ENCODE results near the gene KRTAP2-4.
"Not testable (repeated sequence)": the region's sequence is repeated elsewhere in the genome, so short reads cannot be mapped to it uniquely, and the experiment has no call there.

Gene KRTAP2-4

GRCh38 chr17:41065016-41065689 lies 526 bp downstream of the KRTAP2-4 start:
- H3K4me3 ChIP-seq (ENCODE audit: low read length); H3K27me3 ChIP-seq (ENCODE audit: control insufficient read depth, insufficient read depth, low read length); H3K9me3 ChIP-seq (replicated peaks; ENCODE audit: low read length); H3K4me2 ChIP-seq (ENCODE audit: low read length); H3K36me3 ChIP-seq (ENCODE audit: insufficient read depth, low read length); H3K9ac ChIP-seq (ENCODE audit: low read depth, low read length): not testable (repeated sequence)
- peaks cover 43% of the 10 kb centered on the region for H3K4me1 ChIP-seq (ENCODE audit: control insufficient read depth, insufficient read depth, low read length)

GRCh38 chr17:41064301-41064700 lies 1.4 kb downstream of the KRTAP2-4 start:
- Histone ChIP-seq H3K4me1 (ENCODE audit: control insufficient read depth, insufficient read depth, low read length) (peaks cover 50% of the 10 kb centered on the region), H3K9me3 (replicated peaks; ENCODE audit: low read length) (no peaks in the 10 kb centered on the region), H3K9ac (ENCODE audit: low read depth, low read length) (no peak overlapping the region), H3K27me3 (ENCODE audit: control insufficient read depth, insufficient read depth, low read length) (no peaks in the 10 kb centered on the region), H3K36me3 (ENCODE audit: insufficient read depth, low read length) (no peaks in the 10 kb centered on the region), H3K4me2 (ENCODE audit: low read length) (no peak overlapping the region), H3K4me3 (ENCODE audit: low read length) (no peak overlapping the region)

GRCh38 chr17:41063449-41063848 lies 2.2 kb downstream of the KRTAP2-4 start:
- H3K36me3 ChIP-seq (ENCODE audit: insufficient read depth, low read length): no peaks in the 10 kb centered on the region
- peaks cover 57% of the 10 kb centered on the region for H3K4me1 ChIP-seq (ENCODE audit: control insufficient read depth, insufficient read depth, low read length)
- H3K4me3 ChIP-seq (ENCODE audit: low read length): no peak overlapping the region
- H3K4me2 ChIP-seq (ENCODE audit: low read length): no peak overlapping the region
- peak overlapping the region; percentile 80 for H3K9ac ChIP-seq (ENCODE audit: low read depth, low read length)
- H3K27me3 ChIP-seq (ENCODE audit: control insufficient read depth, insufficient read depth, low read length): no peaks in the 10 kb centered on the region
- H3K9me3 ChIP-seq (replicated peaks; ENCODE audit: low read length): no peaks in the 10 kb centered on the region

- no peak overlapping the region for H3K4me3 ChIP-seq (ENCODE audit: low read length)
- peak overlapping the region; percentile 80 for H3K9ac ChIP-seq (ENCODE audit: low read depth, low read length)
- H3K4me1 ChIP-seq (ENCODE audit: control insufficient read depth, insufficient read depth, low read length): peaks cover 60% of the 10 kb centered on the region
- no peaks in the 10 kb centered on the region for H3K36me3 ChIP-seq (ENCODE audit: insufficient read depth, low read length)
- no peak overlapping the region for H3K4me2 ChIP-seq (ENCODE audit: low read length)
- H3K9me3 ChIP-seq (replicated peaks; ENCODE audit: low read length): no peaks in the 10 kb centered on the region
- no peaks in the 10 kb centered on the region for H3K27me3 ChIP-seq (ENCODE audit: control insufficient read depth, insufficient read depth, low read length)
These were observed 3.7 kb downstream of the KRTAP2-4 start for GRCh38 chr17:41061964-41062363.

- H3K9ac ChIP-seq (ENCODE audit: low read depth, low read length): peak within 1 kb of the TSS; percentile 76
These were observed 5.6 kb downstream of the KRTAP2-4 start, which contains the start of gene KRTAP2-3 for GRCh38 chr17:41060052-41060604. KRTAP2-3 (minus strand) TSS chr17:41060114; CDS start chr17:41060050, 64 bp downstream.

GRCh38 chr17:41059276-41060051 lies 6.2 kb downstream of the KRTAP2-4 start:
- Histone ChIP-seq H3K4me1 (ENCODE audit: control insufficient read depth, insufficient read depth, low read length) (peaks cover 49% of the 10 kb centered on the region), H3K4me2 (ENCODE audit: low read length) (peak overlapping the region; percentile 67), H3K9ac (ENCODE audit: low read depth, low read length) (peak overlapping the region; percentile 76)
- not testable (repeated sequence) for H3K4me3 ChIP-seq (ENCODE audit: low read length); H3K36me3 ChIP-seq (ENCODE audit: insufficient read depth, low read length); H3K9me3 ChIP-seq (replicated peaks; ENCODE audit: low read length); H3K27me3 ChIP-seq (ENCODE audit: control insufficient read depth, insufficient read depth, low read length)

More at GRCh38 chr17:41060052-41060604, 5.6 kb downstream of the KRTAP2-4 start, which contains the start of gene KRTAP2-3:
- peaks cover 49% of the 10 kb centered on the region for H3K4me1 ChIP-seq (ENCODE audit: control insufficient read depth, insufficient read depth, low read length)
- no peaks in the 10 kb centered on the region for H3K36me3 ChIP-seq (ENCODE audit: insufficient read depth, low read length)
- H3K4me3 ChIP-seq (ENCODE audit: low read length): no peak within 1 kb of the TSS
- no peaks in the 10 kb centered on the region for H3K9me3 ChIP-seq (replicated peaks; ENCODE audit: low read length)
- H3K4me2 ChIP-seq (ENCODE audit: low read length): peak within 1 kb of the TSS; percentile 67
- no peaks in the 10 kb centered on the region for H3K27me3 ChIP-seq (ENCODE audit: control insufficient read depth, insufficient read depth, low read length)

GRCh38 chr17:41058741-41059140 lies 6.9 kb downstream of the KRTAP2-4 start:
- peak overlapping the region; percentile 22 for H3K4me2 ChIP-seq (ENCODE audit: low read length)

GRCh38 chr17:41057547-41057946 lies 8.1 kb downstream of the KRTAP2-4 start:
- no peaks in the 10 kb centered on the region for H3K27me3 ChIP-seq (ENCODE audit: control insufficient read depth, insufficient read depth, low read length)
- no peaks in the 10 kb centered on the region for H3K9me3 ChIP-seq (replicated peaks; ENCODE audit: low read length)
- peaks cover 41% of the 10 kb centered on the region for H3K4me1 ChIP-seq (ENCODE audit: control insufficient read depth, insufficient read depth, low read length)
- H3K36me3 ChIP-seq (ENCODE audit: insufficient read depth, low read length): no peaks in the 10 kb centered on the region
- no peak overlapping the region for H3K9ac ChIP-seq (ENCODE audit: low read depth, low read length)
- H3K4me2 ChIP-seq (ENCODE audit: low read length): no peak overlapping the region
- H3K4me3 ChIP-seq (ENCODE audit: low read length): no peak overlapping the region

More at GRCh38 chr17:41058741-41059140, 6.9 kb downstream of the KRTAP2-4 start:
- H3K4me1 ChIP-seq (ENCODE audit: control insufficient read depth, insufficient read depth, low read length): peaks cover 48% of the 10 kb centered on the region
- no peaks in the 10 kb centered on the region for H3K36me3 ChIP-seq (ENCODE audit: insufficient read depth, low read length)
- no peak overlapping the region for H3K4me3 ChIP-seq (ENCODE audit: low read length)
- no peaks in the 10 kb centered on the region for H3K9me3 ChIP-seq (replicated peaks; ENCODE audit: low read length)
- H3K27me3 ChIP-seq (ENCODE audit: control insufficient read depth, insufficient read depth, low read length): no peaks in the 10 kb centered on the region
- H3K9ac ChIP-seq (ENCODE audit: low read depth, low read length): peak overlapping the region; percentile 71

- H3K4me3 ChIP-seq (ENCODE audit: low read length); H3K27me3 ChIP-seq (ENCODE audit: control insufficient read depth, insufficient read depth, low read length): not testable (repeated sequence)
These were observed 10.5 kb downstream of the KRTAP2-4 start, which contains the start of gene KRTAP2-2 for GRCh38 chr17:41055130-41055529. KRTAP2-2 (minus strand) TSS chr17:41055230; CDS start chr17:41055211, 19 bp downstream.

GRCh38 chr17:41054556-41054955 lies 11.1 kb downstream of the KRTAP2-4 start:
- H3K4me2 ChIP-seq (ENCODE audit: low read length); H3K4me3 ChIP-seq (ENCODE audit: low read length); H3K9ac ChIP-seq (ENCODE audit: low read depth, low read length); H3K27me3 ChIP-seq (ENCODE audit: control insufficient read depth, insufficient read depth, low read length); H3K36me3 ChIP-seq (ENCODE audit: insufficient read depth, low read length); H3K9me3 ChIP-seq (replicated peaks; ENCODE audit: low read length): not testable (repeated sequence)
- H3K4me1 ChIP-seq (ENCODE audit: control insufficient read depth, insufficient read depth, low read length): peaks cover 20% of the 10 kb centered on the region

More at GRCh38 chr17:41055130-41055529, 10.5 kb downstream of the KRTAP2-4 start, which contains the start of gene KRTAP2-2:
- peaks cover 24% of the 10 kb centered on the region for H3K4me1 ChIP-seq (ENCODE audit: control insufficient read depth, insufficient read depth, low read length)
- not testable (repeated sequence) for H3K9ac ChIP-seq (ENCODE audit: low read depth, low read length); H3K36me3 ChIP-seq (ENCODE audit: insufficient read depth, low read length); H3K4me2 ChIP-seq (ENCODE audit: low read length); H3K9me3 ChIP-seq (replicated peaks; ENCODE audit: low read length)

GRCh38 chr17:41054025-41054424 lies 11.7 kb downstream of the KRTAP2-4 start:
- no peak overlapping the region for H3K9ac ChIP-seq (ENCODE audit: low read depth, low read length)
- H3K4me3 ChIP-seq (ENCODE audit: low read length): no peak overlapping the region
- H3K9me3 ChIP-seq (replicated peaks; ENCODE audit: low read length): no peaks in the 10 kb centered on the region
- H3K27me3 ChIP-seq (ENCODE audit: control insufficient read depth, insufficient read depth, low read length): no peaks in the 10 kb centered on the region
- no peak overlapping the region for H3K4me2 ChIP-seq (ENCODE audit: low read length)
- H3K4me1 ChIP-seq (ENCODE audit: control insufficient read depth, insufficient read depth, low read length): peaks cover 19% of the 10 kb centered on the region
- H3K36me3 ChIP-seq (ENCODE audit: insufficient read depth, low read length): no peaks in the 10 kb centered on the region
